ENCODE data around the gene HSD17B8. TPM values are rescaled to one million over a fixed set of nuclear protein-coding genes. Genes with fewer than 3 reads are reported as not detected.

HSD17B8 gene
- total RNA-seq, 1 experiment from 2014 or later = 22.0 TPM

DNA sequence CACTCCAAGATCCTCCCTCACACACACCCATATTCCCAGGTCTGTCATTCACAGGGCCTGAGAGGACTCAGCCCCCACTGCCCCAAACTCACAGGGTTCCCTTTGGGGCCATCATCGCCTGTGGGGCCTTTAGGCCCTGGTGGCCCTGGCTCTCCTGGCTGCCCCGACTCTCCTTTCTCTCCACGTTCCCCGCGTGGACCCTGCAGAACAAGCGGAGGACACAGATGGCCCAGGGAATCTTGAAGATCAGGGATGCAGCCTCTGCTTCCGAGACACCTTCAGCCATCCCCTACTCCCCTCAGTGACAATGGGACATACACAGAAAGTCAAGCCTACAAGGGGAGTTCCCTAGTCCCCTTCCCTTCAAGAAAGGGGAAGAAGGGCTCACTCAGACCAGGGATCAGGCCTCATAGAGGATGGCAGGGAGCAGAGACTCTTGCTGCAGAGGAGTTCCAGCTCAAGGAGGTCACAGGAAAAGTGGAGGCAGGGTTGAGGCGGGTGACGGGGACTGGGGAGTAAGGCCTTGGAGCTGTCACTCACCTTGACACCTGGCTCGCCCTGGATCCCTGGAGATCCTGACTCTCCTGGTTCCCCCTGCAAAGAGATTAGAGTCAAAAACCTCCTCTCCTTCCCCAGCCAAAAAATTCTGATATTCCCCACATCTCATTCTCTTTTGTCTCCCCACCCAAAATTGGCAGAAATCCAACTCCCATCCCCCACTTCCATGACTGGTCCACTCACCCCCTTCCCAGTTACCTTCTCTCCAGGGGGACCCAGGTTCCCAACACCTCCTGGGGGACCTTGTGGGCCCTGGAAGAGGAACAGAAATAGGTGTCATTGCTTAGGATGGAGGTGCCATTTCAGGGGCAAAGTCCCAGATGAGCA is 34.9 kb upstream of the HSD17B8 start:
- Histone ChIP-seq H3K36me3 (ENCODE audit: control insufficient read depth in 1 of 2, insufficient read depth in 2 of 2, low read length in 2 of 2) (no peaks in the 10 kb centered on the region), H3K27ac (ENCODE audit: low read depth, low read length) (no peak overlapping the region), H2AFZ (ENCODE audit: low read depth, low read length, poor library complexity, severe bottlenecking) (no peak overlapping the region), H4K20me1 (ENCODE audit: insufficient read depth) (no peaks in the 10 kb centered on the region), H3K4me3 (replicated peaks in 1 of 2; ENCODE audit: low read depth in 1 of 2, low read length in 2 of 2) (no peak overlapping the region), H3K9ac (ENCODE audit: low read length) (no peak overlapping the region), H3K9me2 (ENCODE audit: insufficient read depth) (no peaks in the 10 kb centered on the region), H3K4me2 (ENCODE audit: low read length) (no peak overlapping the region), H3K4me1 (ENCODE audit: control insufficient read depth in 1 of 2, insufficient read depth in 2 of 2, low read length in 2 of 2) (no peaks in the 10 kb centered on the region), H3K79me2 (ENCODE audit: insufficient read depth, low read length) (no peaks in the 10 kb centered on the region), H3K9me3 (ENCODE audit: control insufficient read depth in 1 of 2, insufficient read depth in 1 of 2, low read depth in 1 of 2, low read length in 2 of 2) (no peaks in the 10 kb centered on the region), H3K27me3 (ENCODE audit: insufficient read depth, low read length) (no peaks in the 10 kb centered on the region)
- intact Hi-C loops (cut with micrococcal nuclease) = no loop called here
- CTCF ChIA-PET = no interaction called here
- POLR2A ChIA-PET = no interaction called here
- BruUV-seq (replicated peaks) = no TSS peak
- DNase-seq (ENCODE audit: low read depth, low spot score) (no peak), ATAC-seq (no peak)
- RAD21 ChIA-PET (ENCODE audit: low non-redundant PET in 1 of 2, low total read pairs in 2 of 2, uncharacterized antibody in 2 of 2, unreplicated experiment in 2 of 2) = no interaction called here
- TF ChIP-seq EZH2 (IDR thresholded peaks at IDR 0.05) = no peak
- TF ChIP-seq, protein P1, sequence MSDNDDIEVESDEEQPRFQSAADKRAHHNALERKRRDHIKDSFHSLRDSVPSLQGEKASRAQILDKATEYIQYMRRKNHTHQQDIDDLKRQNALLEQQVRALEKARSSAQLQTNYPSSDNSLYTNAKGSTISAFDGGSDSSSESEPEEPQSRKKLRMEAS (IDR thresholded peaks at IDR 0.05) = no peak
- TF ChIP-seq CBX3 (IDR thresholded peaks at IDR 0.05; ENCODE audit: low read depth) = no peak
- TF ChIP-seq POLR2AphosphoS5 (IDR thresholded peaks at IDR 0.05; ENCODE audit: low read depth, low read length) = no peak
- no peak for TF ChIP-seq EZH2phosphoT487 (IDR thresholded peaks at IDR 0.05; ENCODE audit: borderline replicate concordance)
- no peak for TF ChIP-seq ZNF274 (IDR thresholded peaks at IDR 0.05; ENCODE audit: low read depth, low read length)
- no peak for TF ChIP-seq TCF7L2 (IDR thresholded peaks at IDR 0.05; ENCODE audit: borderline replicate concordance, extremely low read depth, insufficient read depth, insufficient read length)
- TF ChIP-seq CTCF (IDR thresholded peaks at IDR 0.05 in 2 of 3, conservative IDR thresholded peaks at IDR 0.05 in 1 of 3; ENCODE audit: borderline replicate concordance in 1 of 3, insufficient read depth in 1 of 3, low read depth in 2 of 3, low read length in 2 of 3) = no peak
- no peak for TF ChIP-seq JUND (IDR thresholded peaks at IDR 0.05)
- TF ChIP-seq RAD21 (IDR thresholded peaks at IDR 0.05; ENCODE audit: low read depth) = no peak
- no peak for TF ChIP-seq YY1 (IDR thresholded peaks at IDR 0.05; ENCODE audit: extremely low read depth, insufficient replicate concordance, low read depth, low read length)
- TF ChIP-seq POLR2A (IDR thresholded peaks at IDR 0.05; ENCODE audit: borderline replicate concordance, extremely low read depth, insufficient read depth, insufficient read length) = no peak
- TF ChIP-seq SRF (IDR thresholded peaks at IDR 0.05; ENCODE audit: low read depth) = no peak
- TF ChIP-seq, protein P2, sequence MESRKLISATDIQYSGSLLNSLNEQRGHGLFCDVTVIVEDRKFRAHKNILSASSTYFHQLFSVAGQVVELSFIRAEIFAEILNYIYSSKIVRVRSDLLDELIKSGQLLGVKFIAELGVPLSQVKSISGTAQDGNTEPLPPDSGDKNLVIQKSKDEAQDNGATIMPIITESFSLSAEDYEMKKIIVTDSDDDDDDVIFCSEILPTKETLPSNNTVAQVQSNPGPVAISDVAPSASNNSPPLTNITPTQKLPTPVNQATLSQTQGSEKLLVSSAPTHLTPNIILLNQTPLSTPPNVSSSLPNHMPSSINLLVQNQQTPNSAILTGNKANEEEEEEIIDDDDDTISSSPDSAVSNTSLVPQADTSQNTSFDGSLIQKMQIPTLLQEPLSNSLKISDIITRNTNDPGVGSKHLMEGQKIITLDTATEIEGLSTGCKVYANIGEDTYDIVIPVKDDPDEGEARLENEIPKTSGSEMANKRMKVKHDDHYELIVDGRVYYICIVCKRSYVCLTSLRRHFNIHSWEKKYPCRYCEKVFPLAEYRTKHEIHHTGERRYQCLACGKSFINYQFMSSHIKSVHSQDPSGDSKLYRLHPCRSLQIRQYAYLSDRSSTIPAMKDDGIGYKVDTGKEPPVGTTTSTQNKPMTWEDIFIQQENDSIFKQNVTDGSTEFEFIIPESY (IDR thresholded peaks at IDR 0.05; ENCODE audit: extremely low read depth, insufficient replicate concordance, low read length) = no peak
- no peak for TF ChIP-seq SIN3A (IDR thresholded peaks at IDR 0.05; ENCODE audit: low read depth)
- TF ChIP-seq REST (IDR thresholded peaks at IDR 0.05; ENCODE audit: low read depth) = no peak

Data from HCT116 (cell line).